ENCODE results near the gene PCK2.

Gene PCK2

DNA sequence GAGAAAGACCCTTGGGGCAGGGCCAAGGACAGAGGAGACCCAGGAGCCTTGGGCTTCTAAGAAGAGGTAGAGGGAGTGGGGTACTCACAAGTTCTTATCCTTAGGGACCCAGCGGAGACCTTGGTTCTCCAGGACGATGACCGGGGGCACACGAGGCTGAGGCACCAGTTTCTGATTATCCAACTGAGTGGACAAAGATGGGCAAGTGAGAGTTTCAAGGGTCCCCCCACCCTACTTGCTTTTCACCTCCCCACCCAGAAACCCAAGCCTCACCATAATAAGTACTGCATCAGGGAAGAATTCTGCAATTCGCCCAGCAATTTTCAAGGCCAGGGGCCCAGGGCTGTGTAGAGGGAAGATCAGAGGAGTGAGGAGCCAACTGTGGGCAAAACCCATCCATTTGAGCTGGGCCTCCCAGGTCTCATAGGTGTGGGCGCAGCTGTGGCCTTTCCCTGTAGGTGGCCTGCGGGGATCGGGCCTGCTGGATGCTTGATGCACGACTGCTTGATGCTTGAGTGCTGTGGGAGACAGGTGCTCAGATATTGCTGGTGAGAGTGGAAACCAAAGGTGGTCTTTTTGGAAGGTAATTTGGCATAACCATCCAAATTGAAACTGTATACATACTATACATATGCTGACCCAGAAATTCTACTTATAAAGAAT, 45.3 kb downstream of the PCK2 start:
- no peak for DNase-seq

DNA sequence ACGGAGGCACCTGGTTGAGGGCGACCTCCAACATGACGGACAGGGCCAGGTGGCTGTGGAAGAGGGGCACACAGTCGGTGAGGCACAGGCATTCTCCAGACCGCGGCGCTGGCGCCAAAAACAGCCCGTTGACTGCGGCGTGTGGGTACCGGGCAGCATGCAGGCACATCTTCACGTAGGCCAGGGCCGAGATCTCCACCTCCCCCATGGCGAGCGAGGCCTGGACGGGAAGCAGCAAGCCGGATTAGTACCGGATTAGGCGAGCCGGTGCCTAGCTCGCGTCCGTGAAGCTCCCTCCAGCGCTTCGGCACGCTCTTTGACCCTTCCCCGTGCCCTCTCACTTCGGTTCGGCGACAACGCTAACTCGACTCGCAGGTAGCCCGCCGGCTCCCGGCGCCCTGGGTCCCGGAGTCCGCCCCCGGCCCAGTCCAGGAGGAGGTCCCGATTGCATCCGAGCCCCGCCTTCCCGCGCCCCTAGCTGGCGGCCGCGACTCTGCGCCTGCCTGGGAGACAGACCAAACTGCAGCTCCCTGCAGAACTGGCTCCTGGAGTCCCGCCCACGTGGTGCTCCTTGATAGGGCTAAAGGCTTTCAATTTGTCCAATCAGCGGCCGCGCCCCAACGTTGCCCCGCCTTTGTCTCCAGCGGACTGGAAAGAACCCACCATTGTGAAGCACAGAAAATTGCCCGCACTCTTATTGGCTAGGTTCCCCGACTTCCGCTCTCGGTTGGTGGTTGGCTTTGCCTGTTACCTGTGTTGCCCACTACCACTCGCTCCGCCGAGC, 47.2 kb downstream of the PCK2 start, which contains the start of gene EMC9:
EMC9 (minus strand) TSS at position 495 of the 784 bp plus-strand sequence; CDS start at position 208, 287 bp downstream.
- peak; percentile 99 for DNase-seq

DNA sequence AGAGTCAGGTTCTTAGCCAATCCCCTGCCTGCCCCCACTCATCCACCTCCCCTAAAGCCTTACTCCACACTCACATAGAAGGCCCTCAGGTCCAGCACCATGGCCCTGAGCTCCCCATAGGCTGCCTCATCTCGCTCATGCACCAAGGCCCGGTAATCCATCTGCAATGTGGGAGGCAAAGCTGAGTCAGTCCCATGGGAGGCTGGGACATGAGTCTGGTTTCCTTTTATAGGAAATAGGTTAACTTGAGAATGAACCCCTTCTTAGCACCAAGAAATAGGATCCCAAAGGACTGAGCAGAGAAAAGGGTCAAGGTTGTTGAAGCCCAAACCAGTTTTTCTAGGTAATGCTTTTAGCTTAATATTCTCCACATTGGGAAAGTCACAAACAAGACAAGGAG, 49.4 kb downstream of the PCK2 start:
- peak; percentile 88 for DNase-seq

DNA sequence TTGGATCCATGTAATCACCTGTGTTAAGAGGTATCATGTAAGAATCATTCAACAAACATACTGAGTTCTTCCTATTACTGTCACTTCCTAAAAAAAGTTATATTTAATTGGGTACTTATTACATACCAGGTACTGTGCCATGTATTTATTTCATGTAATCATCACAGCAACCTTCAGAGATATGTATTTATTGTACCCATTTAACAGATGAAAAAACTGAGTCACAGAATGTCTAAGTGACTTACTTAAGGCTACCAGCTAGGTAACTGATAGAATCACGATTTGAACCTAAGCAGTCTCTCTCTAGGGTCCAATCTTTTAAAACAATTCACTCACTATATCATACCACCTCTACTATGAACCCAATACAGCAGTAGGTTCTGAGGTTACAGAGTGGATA, 50.3 kb downstream of the PCK2 start:
- no peak for DNase-seq

DNA sequence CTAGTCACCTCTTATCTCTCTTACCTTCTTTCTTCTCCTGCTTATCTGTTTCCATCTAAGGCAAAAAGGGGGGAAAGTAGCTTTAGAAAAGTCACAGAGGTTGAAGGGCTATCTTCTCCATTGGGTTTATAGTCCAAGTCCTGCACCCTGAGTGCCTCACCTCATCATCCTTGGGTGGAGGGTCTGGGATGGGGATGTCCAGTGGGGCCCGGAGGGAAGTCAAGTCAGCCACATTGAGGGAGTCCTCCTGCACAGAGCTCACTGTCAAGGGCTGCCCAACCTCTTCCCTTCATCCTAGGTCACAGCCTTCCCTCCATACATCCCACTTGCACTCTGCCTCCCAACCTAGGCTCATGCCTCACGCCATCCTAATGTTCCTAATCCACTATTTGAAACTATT, 51.1 kb downstream of the PCK2 start:
- no peak for DNase-seq

DNA sequence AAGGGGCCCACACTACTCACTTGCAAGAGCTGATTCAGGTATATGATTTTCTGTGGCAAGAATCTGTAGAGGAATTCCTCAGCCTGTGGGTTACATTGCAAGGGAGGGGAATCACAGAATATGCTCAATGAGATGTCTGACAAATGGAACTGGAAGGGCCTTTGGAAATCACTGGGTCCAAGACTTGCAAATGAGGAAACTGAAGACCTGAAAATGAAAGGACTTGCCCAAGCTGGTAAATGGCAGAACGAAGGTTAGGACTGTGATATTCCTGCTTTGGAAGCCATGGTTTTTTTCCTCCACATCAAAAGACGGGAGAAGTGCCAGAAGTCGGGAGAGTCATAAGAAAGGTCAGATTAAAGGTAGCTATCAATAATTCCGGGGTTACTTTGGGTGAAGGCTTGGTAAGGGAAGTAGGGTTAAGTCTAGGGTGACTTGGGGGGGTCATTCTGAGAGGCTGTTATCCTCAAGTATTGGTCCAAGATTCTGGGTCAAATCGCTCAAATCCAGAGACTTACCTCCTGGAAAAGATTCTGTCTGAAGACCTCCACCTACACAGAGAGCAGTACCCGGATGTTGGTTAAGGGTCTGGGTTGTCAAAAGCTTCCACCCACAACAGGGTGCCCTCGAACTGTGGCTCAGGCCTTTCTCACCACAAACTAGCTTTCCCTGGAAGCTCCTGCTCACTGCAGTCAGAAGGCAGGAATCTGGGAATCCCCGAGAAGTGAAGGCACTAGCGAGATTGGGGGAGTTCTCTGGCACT, 51.8 kb downstream of the PCK2 start:
- peak; percentile 71 for DNase-seq

DNA sequence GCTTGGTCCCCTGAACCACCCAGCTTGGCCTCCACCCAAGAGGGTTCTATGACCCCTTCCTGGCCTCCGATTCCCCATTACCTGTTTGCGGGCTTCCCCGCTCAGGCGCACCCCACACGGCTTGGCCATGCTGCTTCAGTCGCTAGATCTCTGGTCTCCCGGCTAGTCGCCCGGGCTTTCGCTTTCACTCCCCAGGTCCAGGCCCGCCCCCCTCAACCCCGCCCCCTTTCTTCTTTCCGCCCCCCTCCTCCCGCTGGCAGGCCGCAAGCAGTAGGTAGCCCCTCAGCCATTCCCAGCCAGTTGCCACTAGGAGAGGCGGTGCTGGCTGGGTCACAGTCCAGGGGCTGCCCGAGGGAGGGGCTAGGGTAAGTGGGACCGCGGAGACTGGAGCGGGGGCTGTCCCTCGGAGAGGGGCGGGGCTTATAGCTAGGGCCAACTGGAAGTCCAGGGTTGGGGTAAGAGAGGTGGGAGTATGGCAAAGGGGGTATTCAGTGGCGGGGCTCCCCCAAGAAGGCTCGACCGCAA, 52.4 kb downstream of the PCK2 start, which contains the start of gene PSME2:
PSME2 (minus strand) TSS at position 158 of the 525 bp plus-strand sequence; CDS start at position 129, 29 bp downstream.
- DNase-seq: peak; percentile 98

DNA sequence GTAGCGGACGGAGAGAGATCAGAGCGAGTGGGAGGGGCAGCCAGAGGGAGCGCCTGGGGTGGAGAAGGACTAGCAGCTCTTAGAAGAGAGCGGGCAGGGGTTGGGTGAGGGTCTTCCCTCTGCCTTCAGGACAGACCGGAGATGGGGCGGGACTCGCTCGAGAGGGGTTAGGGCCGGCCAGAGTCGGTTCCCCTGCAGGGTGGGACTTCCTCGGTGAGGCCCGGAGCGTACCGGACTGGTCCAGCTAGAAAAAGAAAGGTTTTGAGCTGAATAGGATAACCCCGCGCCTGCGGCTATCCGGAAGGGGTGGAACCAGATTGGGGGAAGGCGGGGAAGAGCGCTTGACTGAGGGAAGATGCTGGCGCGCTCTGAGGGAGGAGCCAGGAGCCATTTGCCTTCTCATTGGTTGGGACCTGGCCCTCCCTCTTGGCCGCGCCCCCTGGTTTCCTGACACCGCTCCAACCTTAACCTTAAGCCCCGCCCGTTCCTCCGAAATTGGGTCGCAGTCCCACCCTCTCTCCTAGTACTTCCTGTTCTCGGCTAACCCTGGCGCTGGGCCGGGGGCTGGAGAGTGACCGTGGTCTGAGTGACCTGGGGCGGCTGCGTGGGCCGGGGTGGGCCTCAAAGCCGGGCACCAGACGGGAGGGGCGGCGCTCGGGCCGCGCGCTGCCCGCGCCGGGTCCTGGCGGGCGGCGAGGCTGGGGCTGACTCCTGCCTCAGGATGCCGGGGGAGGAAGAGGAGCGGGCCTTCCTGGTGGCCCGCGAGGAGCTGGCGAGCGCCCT, 53.1 kb downstream of the PCK2 start, which contains the start of gene RNF31:
RNF31 (plus strand) TSS at position 521 of the 783 bp plus-strand sequence; CDS start at position 722, 201 bp downstream.
- peak; percentile 99 for DNase-seq

DNA sequence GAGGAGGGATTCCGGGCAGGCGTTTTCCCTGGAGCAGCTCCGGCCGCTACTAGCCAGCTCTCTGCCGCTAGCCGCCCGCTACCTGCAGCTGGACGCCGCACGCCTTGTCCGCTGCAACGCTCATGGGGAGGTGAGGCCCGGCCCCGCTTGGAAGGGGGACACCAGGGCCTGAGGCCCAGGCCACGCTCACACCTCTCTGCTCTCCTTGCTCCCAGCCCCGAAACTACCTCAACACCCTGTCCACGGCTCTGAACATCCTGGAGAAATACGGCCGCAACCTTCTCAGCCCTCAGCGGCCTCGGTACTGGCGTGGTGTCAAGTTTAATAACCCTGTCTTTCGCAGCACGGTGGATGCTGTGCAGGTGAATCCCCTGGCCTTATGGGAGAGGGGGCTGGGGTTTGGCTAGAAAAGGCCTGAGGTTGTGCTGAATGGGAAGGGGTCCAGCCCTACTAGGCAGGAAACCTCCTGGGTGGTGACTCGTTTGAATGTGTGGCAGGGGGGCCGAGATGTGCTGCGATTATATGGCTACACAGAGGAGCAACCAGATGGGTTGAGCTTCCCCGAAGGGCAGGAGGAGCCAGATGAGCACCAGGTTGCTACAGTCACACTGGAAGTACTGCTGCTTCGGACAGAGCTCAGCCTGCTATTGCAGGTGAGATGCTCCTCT, 53.8 kb downstream of the PCK2 start:
- no peak for DNase-seq

DNA sequence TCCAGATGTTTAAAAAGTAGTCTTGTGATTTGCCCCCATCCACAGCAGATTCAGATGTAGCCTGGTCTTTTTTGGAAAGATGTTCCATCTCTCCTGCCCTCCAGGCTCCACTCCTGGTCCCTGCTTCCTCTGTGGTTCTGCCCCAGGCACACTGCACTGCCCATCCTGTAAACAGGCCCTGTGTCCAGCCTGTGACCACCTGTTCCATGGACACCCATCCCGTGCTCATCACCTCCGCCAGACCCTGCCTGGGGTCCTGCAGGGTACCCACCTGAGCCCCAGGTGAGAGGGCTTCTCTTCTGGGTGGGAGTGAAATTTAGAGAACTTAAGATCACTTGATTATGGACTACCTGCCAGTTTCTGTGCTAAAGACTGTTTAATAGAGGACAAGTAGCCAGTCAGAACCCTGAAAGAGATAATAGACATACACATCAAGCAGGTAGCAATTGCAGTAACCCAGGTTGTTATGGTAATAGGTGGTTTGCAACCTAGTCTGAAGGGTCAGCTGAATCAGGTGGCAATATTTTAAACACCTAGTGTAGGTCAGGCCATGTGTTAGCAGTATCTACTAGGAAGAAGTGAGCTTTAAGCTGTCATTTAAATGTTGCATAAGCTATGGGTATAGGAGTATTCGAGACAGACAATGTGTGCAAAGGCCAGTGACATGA, 55.3 kb downstream of the PCK2 start:
- DNase-seq: no peak

DNA sequence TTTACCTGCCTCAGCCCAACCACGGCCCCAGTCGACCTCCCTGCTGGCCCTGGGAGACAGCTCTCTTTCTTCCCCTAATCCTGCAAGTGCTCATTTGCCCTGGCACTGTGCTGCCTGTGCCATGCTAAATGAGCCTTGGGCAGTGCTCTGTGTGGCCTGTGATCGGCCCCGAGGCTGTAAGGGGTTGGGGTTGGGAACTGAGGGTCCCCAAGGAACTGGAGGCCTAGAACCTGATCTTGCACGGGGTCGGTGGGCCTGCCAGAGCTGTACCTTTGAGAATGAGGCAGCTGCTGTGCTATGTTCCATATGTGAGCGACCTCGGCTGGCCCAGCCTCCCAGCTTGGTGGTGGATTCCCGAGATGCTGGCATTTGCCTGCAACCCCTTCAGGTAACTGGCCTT, 56.0 kb downstream of the PCK2 start:
- DNase-seq: no peak

DNA sequence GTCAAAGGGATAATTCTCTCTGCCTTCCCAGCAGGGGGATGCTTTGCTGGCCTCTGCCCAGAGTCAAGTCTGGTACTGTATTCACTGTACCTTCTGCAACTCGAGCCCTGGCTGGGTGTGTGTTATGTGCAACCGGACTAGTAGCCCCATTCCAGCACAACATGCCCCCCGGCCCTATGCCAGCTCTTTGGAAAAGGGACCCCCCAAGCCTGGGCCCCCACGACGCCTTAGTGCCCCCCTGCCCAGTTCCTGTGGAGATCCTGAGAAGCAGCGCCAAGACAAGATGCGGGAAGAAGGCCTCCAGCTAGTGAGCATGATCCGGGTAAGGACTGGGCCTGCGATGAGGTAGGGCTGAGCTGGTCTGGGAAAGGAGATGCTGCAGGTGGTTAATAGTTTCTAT, 56.5 kb downstream of the PCK2 start:
- DNase-seq: no peak

DNA sequence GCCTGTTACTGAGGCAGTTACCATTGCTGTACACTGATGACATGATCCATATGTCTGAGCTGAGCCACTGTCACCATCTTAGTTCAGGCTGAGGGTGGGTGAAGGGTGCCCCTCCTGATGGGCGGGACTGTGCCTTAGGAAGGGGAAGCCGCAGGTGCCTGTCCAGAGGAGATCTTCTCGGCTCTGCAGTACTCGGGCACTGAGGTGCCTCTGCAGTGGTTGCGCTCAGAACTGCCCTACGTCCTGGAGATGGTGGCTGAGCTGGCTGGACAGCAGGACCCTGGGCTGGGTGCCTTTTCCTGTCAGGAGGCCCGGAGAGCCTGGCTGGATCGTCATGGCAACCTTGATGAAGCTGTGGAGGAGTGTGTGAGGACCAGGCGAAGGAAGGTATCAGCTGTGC, 56.9 kb downstream of the PCK2 start:
- no peak for DNase-seq

DNA sequence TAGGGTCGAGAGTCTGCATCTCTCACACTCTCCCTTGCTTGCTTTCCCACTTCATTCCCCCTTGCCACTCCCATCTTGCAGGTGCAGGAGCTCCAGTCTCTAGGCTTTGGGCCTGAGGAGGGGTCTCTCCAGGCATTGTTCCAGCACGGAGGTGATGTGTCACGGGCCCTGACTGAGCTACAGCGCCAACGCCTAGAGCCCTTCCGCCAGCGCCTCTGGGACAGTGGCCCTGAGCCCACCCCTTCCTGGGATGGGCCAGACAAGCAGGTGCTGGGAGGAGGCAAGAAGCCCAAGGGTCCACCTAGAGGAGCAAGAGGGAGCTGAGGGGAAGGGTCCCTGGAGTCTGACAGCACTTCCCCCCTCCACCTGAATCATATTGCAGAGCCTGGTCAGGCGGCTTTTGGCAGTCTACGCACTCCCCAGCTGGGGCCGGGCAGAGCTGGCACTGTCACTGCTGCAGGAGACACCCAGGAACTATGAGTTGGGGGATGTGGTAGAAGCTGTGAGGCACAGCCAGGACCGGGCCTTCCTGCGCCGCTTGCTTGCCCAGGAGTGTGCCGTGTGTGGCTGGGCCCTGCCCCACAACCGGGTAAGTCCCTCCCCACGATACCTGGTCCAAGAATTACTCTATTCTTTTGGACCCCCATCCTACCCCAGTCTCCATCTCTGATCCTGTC, 57.4 kb downstream of the PCK2 start:
- no peak for DNase-seq

All from fibroblast of skin of back (primary cell).